GM21576 (cell line): ENCODE measurements around the gene ZNF609.
"Not testable (repeated sequence)": the region's sequence is repeated elsewhere in the genome, so short reads cannot be mapped to it uniquely, and the experiment has no call there.

Source experiments
- ATAC-seq: cut with Tn5 transposase; IDR thresholded peaks from one replicate; pipeline ENCODE4 v1.9.1; 2021; ENCODE audit warnings: mild to moderate bottlenecking, moderate library complexity; ENCODE audit not compliant: unreplicated experiment

Gene ZNF609

DNA sequence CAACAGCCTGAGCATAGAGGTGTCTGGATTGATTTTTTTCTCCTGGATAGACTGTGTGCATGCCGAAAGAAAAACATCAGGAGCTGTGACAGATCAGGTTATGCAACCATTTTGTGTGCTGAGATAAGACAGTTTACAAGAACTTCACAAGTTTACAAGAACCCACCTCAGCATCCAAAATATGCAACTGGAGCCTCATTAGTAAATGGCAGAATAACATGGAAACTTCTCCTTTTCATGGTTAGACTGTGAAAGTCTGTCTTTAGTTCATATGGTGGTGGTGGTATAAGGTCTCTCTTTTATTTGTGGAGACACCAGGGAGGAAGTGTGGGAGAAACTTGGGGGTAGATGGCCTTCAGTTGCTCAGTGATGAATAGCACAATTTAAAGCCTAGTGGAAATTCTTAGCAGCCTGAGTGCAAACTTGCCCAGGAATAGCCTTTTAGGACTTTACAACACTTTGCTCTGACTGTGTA is 3.7 kb upstream of the ZNF609 start:
- no peak for ATAC-seq

DNA sequence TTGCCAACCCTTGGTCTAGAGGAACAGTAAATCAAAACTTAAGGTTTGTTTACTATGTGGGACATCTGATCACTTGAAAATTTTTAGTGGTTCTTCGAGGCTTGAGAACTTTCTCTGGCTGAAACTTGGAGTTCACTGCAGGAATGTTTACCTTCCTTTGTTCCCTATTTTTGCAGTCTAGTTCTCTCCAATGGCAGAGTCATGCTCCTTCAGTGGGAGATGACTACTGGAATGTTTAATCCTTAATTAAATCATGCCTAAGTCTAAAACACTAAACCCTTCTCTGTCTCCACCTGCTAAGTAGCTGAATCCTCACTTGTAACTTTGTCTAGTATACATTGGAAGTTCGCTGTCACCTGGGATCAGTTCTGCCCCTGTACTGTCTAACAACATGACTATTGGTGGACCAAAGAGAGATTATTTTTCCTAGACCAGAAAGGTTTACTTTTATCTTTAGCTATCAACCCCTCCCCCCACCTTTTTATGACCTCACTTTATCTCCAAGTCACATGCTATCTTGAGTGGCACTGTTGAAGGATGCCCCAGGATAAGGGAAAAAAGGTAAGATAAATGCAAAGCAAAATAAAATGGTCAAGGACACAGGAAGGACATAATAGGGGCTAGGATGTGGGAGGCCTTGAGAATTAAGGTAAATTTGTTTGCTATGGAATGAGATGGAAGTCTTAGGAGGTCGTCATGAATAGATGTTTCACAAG is 1.2 kb upstream of the ZNF609 start:
- no peak for ATAC-seq

DNA sequence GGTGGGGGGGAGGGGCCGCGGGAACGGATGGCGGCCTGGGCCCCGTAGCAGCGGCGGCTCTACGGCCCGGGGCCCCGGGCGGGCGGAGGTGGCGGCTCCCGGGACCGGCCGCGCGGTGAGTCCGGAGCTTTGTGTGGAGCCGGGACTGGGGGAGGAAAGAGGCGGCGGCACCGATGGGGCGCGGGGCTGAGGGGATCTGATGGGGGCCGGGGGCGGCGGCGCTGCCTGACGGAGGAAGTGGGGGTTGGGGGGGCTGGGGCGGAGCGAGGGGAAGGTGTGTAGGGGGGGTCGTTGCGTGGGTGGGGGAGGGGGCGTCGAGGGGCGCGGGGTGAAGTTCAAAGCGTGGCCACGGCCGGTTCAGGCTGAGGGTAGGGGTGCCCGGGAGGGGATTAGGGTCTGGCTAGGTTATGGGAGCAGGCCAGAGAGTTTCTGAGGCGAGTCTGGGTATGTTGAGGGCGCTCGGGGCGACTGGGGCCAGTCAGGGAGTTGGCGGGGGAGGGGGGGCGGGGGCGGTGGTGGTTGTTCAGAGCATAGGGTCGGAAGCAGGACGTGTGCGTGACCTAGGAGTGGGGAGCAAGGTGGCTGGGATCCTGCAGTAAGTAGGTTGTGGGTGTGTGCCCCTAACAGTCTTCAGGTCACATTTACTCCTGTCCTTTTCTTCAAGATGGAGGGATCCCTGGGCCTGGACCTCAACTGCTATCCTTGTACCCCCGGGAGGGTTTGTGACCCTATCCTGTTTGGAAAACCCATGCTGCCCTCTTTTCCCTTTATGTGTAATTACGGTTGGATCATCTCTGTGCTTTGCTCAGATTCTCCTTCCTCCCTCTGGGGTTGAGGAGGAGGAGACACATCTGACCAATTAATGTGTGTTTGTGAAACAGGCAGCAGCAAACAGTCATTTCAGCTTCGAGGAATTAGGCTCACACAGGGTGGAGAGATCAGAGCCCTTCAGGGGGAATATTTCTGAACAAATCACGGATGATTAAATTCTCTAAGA is 644 bp downstream of the ZNF609 start:
- ATAC-seq: no peak

DNA sequence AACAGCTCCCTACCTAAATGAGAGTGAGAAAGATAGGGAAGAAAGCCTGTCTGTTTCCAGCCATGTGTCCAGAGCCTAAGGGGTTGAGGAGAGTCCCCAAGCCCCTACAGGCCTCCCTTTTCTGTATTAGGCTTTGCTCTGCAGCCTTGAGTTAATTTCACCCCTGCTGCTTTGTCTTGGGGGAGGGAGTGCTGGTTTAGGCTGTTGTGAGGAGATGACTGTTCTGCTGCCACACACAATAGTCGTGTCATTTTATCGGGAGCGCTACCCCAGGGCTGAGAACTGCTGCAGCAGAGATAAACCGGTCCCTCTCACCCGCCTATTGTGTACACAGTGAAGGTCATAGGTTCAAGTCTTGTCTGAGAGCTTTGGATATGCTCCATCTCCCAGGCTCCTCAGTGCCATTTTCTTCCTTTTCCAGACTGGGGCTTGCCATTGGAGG is 1.4 kb downstream of the ZNF609 start:
- ATAC-seq: no peak

DNA sequence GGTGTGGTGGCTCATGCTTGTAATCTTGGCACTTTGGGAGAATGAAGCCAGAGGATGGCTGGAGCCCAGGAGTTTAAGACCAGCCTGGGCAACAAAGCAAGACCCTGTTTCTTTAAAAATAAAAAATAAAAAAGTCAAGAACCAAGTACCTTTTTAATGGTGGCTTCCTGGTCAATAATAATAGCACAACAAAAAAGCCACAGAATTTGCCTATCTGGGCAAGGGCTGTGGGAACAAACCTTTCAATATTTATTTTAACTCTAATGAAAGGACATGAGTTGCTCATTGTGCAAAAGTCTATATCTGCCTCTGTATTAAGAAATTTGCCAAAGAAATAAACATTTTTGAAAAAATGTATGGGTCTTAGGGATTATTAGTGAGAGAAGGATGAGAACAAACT is 2.1 kb downstream of the ZNF609 start:
- ATAC-seq: no peak

DNA sequence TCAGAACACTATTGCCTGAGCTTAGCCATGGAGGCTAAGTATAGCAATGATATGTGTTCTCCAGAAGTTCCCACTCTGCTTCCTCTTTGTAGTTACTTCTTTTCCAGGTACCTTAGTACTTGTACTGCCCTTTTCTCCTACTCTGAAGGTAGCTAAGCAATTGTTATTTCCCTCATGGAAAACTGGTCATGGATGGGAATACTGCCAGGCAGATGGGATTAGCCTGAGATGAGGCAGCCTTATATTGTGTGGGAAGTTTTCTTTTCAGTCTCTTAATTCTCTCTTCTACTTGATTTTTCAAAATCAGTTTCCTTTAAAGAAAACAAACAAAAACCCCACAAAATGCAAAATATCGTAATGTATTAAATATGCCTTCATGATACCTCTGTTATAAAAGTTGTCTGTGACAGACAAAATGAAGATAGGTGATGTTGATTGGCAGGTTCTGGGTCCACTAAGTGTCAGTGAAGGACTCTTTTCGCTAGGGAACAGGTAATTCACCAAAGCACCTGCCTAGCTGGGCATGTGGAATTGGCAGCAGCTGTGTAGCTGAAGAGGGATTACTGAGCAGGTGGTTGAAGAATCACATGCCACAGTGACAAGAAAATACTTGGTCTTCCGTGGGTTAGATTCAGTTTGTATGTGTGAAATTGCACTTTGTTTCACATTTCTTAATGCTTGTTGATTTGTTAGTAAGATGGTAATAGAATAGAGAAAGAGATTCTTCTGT is 4.1 kb downstream of the ZNF609 start:
- ATAC-seq: no peak

DNA sequence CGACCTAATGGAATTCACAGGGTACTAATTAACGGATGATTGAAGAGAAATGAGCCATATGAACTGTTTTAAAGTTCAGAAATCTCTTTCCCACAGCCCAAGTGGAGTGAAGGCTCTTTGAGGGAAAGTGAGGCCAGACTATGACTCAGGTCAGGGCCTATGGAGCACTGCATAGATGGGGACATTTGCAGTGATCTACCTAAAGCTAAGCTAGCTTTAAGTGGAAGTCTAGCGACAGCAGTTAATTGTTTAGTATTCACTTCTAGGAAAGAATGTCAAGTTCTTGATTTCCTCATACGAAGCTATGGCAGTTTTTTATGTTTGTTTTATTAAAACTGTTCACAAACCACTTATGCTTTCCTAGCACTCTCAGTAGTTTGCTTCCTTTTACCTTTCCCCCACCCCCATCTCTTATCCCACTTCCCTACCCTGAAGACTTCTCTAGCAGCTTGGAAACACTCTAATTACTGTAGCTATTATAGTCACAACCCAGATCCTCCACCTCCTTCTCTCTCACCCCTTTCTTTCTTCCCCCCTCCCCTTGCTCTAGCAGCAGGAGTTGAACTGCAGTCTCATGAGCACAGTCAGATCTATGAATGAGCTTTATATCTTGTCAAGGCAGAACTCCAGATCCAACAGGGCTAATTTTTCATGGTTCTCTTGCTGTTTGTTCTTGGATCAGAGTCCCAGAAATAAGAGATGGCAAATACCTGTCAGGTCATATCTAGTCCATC is 6.2 kb downstream of the ZNF609 start:
- ATAC-seq: no peak

DNA sequence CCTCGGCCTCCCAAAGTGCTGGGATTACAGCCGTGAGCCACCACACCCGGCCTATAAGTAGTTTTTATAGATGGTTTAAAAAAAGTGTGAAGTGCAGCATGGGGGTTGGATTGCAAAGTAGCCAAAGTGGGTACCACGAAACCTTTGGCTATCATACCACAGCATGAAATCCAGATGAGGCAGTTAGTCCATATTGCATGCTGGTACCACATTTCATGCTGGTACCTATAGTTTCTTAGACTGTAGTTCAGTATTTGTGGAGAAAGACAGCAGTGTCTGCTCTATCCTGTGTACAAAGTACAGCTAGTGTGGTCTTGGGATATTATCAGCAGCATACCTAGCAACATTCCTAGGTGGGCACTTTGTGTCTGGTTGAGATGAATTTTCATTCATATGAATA is 11.8 kb downstream of the ZNF609 start:
- ATAC-seq: no peak

DNA sequence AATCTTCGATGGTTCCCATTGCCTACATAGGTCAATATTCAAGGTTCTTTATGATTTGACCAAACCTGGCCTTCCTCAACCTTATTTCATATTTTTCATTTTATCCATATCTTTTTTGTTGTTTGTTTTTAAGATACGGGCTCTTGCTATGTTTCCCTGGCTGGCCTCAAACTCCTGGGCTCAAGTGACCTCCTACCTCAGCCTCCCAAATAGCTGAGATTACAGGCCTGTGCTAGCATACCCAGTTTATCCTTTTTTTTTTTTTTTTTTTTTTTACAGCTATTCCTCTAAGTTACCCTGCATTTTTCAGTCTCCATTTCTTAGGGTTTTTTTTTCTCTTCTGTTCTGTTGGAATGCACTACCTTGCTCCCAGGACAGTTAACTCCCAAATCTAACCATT is 14.5 kb downstream of the ZNF609 start:
- ATAC-seq: no peak

DNA sequence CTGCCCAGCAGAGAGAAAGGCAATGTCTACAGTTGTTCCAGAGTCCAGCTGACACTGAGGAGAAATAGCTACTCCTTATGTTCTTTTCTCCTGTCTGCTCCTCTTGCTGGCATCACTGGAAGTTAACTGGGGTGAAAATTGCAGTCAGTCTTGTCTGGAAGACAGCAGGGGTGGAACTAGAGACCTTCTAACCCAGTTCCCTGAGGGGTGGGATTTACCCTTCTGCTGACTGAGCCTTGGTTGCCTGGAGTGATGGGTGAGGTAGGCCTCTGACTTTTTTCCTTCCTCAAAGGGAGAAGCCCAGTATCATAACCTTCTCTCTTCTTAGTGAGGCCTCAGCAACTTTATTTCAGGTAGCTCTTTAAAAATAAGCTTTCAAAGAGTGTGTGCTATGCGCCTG is 16.2 kb downstream of the ZNF609 start:
- ATAC-seq: no peak

DNA sequence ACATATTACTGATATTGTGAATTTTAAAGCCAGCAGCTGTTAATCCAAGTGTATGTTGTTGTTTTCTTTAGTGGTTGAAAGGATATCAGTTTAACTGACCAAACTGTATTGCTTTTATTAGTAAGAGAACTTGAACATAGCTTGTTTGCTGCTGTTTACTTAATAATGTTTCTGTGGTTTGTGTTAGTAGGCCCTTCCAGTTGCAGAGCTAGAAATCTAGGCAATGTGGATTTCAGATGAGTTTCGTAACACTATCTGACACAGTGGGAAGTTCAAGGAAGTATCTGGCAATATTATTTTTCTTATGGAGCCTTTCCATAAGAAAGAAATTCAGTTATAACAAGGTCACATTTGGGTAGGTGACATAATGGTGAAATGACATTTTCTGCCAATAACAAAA is 18.5 kb downstream of the ZNF609 start:
- no peak for ATAC-seq

DNA sequence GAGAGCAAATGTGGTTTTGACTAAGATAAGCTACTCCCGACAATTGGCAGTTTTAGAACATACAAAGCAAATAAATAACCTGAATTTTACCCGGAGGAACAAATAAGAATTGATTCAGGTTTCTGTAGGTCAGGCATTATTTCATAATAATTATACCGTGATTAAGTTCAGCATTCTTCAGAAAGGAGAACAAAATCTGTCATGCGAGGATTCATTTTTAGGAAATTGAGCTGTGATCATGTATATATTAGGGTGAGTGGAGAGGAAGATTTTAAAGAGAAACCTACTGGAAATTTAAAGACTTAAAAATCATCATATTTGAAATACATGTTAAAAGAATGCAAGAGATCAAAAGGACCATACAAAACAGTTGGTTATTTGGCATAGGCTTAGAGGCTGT is 20.5 kb downstream of the ZNF609 start:
- ATAC-seq: no peak

DNA sequence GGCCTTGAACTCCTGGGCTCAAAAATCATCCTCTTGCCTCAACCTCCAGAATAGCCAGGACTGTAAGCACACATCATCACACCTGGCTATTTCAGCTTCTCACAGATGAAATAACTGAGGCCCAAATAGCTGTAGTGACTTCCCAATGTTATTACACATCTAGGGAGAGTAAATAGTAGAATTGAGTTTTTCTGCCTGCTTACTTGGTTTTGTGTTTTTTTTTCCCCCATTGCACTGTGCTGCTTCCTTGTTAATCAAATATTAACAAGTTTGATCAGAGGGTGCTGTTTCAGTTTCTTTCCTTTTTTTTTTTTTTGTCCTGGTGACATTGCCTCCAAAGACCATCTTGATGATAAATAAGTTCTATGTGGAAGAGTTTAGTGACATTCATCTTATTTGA is 23.4 kb downstream of the ZNF609 start:
- no peak for ATAC-seq

DNA sequence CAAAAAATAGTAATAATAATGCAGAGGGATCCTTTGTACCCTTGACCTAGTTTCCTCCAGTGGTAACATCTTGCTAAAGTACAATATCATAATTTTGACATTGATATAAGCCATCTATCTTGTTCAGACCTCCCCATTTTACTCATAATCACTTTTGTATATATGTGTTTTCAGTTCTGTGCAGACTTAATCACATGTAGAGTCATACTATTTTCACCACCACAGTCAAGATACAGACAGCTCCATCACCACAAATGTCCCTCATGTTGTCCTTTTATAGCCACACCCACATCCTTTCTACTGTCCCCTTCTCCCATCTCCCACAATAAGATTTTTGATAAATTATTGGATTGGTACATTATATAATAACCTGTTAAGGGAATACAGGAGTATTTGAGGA is 25.4 kb downstream of the ZNF609 start:
- no peak for ATAC-seq

DNA sequence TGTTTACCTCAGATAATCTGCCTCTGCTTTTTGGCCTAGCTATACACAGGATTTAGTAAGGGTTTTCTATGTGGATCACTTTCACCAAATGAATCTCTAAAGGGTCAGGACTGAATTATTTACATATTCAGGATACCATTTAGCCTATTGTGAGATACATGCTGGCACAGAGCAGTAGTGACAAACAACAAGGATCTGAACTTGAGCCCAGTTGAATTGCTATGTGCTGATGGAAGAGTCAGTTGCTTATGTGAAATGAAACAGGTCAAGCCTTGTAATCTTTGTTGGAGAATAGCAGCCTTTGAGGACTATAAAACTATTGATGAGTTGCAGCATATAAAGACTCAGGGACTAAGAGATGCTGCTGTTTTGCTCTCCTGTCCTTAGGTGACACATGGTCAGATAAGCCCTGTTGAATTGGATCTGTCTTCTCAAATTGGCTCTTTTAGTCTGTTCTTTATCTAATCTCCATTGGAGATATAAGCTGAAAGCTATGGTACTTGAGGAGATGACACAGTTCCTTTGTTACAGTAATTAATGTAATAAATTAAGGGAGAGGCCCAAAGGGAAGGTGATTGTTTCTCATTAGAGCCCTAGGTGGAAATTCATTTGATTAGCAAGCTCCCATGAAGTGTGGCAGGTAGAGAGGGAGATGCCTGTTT is 30.4 kb downstream of the ZNF609 start:
- no peak for ATAC-seq

DNA sequence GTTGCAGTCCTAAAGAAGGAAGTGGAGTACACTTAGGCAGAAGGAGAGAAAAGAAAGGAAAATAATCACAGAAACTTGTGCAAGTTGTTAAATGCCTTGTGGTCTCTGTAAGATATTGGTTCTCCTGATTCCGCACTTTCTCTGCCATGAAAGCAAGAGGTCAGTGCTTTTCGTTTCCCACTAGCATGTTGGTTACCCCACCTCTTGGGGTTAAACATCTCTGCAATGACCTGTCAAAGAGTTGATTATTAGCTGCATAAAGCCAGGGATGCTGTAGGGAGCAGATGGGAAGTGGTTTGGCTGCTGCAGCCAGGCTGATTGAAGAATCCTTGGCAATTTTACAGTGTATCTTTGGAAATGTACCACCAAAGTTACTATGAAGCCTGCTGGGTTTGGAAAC is 33.3 kb downstream of the ZNF609 start:
- ATAC-seq: no peak

DNA sequence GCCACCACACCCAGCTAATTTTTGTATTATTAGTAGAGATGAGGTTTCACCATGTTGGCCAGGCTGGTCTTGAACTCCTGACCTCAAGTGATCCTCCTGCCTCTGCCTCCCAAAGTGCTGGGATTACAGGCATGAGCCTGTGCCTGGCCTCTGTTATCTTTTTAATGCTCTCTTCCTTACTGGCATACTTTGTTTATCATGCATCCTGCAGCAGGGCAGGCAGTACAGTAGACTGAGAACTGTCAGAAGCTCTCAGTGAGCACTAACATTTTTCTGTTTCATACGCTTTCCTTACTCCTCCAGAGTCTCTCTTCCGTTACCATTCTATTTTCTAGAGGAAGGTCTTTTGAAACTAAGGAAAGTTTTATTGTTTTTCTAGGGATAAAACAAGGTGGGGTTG is 35.6 kb downstream of the ZNF609 start:
- ATAC-seq: not testable (repeated sequence)

DNA sequence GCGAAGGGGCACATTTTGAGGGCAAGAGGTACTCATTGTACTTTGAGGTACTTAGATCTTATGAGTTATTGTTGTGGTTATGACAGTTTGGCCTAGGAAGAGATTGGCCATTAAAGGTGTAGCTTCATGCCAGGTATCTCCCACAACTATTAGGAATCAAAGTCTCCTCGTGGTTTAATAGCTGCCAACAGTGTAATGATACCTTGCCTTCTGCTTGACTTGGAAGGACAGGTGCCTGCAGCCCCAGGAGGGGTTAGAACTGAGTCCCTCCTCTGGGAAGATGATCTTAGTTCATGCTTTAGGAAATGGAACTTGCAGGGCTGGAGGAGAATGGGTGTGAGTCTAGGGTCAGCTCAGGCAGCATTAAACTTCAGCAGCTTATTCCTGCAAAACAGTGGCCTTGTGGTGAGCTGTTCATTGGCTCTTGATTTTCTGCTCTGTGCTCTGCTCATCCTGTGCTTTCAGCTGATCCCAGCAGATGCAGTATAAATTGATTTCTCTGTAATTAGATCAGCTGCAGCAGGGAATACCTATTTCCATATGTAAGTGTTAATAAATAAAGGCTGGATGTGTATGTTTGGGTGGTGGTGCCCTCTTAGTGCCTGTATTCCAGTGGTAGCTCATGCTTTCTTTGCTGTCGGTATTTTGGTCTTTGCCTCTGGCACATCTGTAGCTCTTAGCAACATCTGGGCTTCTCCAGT is 40.5 kb downstream of the ZNF609 start:
- no peak for ATAC-seq

DNA sequence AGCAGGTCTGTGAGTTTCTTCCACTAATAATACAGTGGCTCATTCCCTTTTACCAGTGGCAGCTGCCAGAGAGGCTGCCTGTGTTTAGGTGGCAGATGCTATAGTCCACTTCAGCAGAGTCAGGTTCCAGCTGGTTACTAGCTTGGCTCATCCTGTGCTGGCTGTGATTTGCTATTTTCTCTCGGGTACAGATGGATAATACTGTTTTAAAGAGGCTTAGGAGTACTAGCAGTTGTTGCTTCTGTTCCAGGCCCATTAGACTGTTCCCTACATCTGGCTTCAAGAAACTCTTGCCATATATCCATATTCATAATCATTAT is 41.0 kb downstream of the ZNF609 start:
- no peak for ATAC-seq

DNA sequence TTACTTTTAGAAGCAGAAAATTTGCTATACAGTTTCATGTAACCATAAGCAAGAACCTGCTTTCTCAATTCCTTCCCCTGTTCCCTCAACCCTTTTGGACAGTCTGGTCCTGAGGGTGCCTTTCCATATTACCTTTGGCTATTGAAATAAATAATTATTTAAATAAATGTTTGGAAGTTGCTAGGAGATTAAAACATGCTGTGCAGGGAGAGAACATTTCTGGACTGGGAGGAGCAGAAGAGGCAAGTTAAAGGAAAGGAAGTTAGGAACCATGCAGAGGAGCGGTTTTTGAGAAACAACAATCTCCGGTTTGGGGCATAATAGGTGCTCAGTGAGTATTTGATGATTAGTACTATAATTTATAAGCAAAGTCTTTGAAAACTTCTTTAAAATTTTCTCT is 41.8 kb downstream of the ZNF609 start:
- no peak for ATAC-seq
